GM18951 (cell line): ENCODE measurements around the gene SAC3D1.

Experiments
- POLR2A ChIP-seq: IDR thresholded peaks from 4 replicates; pipeline ENCODE4 v1.6.1; 2011; ENCODE audit warnings: mild to moderate bottlenecking; ENCODE audit not compliant: insufficient read length, insufficient read depth; ENCODE audit errors: extremely low read depth
- in situ Hi-C: fragments of 300-500 bp; cut with MboI; formaldehyde crosslinking; loops from one replicate; pipeline ENCODE4 v1.12.0; 2022; ENCODE audit warnings: low sequenced_read_pairs, mixed read lengths, inconsistent platforms; ENCODE audit not compliant: unreplicated experiment

Gene SAC3D1

GRCh38 chr11:65059959-65060824 lies 19.2 kb downstream of the SAC3D1 start:
- TF ChIP-seq POLR2A: no peak
- in situ Hi-C loops: no loop called here

DNA sequence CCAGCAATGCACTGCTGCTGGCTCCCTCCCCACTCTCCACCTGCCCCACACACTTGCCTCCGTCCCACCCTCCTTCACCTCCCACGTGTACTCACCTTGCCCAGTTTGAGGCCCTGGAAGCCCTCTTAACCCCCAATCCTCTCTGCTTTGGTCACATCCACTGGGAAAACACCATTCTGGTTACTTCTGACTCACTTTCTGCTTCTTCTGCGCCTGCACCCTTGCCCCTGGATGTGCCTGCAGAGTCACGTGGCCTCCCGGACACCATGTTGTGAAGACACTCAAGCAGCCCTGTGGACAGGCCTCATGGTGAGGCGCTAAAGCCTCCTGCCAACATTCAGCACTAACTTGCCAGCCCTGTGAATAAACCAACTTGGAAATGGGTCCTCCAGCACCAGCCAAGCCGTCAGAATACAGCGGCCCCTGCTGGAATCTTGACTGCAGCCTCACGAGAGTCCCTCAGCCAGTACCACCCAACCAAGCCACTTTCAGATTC lies 20.0 kb downstream of the SAC3D1 start:
- TF ChIP-seq POLR2A: no peak
- in situ Hi-C loops: no loop called here

GRCh38 chr11:65063532-65063931 lies 22.5 kb downstream of the SAC3D1 start:
- TF ChIP-seq POLR2A: no peak
- in situ Hi-C loops: no loop called here

- in situ Hi-C loops: no loop called here
- no peak for TF ChIP-seq POLR2A
Observed at GRCh38 chr11:65064847-65065240, 23.8 kb downstream of the SAC3D1 start.

DNA sequence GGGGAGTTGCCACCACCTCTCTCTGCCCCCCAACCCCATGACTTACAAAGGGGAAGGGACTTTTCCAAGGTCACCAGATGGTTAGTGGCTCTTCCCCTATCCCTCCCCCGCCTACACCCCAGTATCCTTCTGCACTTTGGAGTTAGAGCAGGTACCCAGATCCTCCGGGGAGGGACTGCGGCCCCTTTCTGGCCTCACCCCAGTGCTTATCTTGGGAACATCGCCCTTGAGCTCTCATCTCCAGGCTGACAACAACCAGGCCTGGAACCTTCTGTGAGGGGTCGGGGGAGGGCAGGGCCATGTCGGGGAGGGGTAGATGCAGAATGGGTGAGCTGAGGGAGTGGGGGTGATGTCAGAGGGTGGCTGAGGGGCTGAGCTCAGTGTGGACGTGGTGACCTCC lies 24.8 kb downstream of the SAC3D1 start:
- in situ Hi-C loops: no loop called here
- no peak for TF ChIP-seq POLR2A

GRCh38 chr11:65066315-65066714 lies 25.3 kb downstream of the SAC3D1 start:
- TF ChIP-seq POLR2A: no peak
- in situ Hi-C loops: no loop called here

GRCh38 chr11:65066805-65067291 lies 25.8 kb downstream of the SAC3D1 start:
- in situ Hi-C loops: no loop called here

GRCh38 chr11:65067446-65067845 lies 26.4 kb downstream of the SAC3D1 start:
- in situ Hi-C loops: no loop called here
- no peak for TF ChIP-seq POLR2A

More at GRCh38 chr11:65066805-65067291, 25.8 kb downstream of the SAC3D1 start:
- TF ChIP-seq POLR2A: no peak

DNA sequence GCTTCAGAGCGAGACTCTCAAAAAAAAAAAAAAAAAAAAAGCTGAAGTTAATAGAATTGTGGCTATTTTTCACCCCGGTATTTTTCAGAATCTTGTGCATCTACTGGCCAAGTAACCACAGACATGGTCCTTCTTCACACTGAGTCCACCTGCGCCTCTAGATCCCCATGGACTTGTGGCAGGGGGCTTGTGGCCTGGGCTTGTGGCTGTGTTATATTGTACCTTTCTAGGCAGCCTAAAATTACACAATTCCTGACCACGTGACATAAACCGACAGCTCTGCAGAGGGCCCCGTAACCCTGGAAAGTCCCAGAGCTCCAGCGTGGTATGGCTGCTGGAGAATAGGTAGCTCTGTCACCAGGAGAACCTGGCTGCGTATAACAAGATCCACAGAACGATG lies 28.2 kb downstream of the SAC3D1 start:
- TF ChIP-seq POLR2A: no peak
- in situ Hi-C loops: no loop called here

- no peak for TF ChIP-seq POLR2A
Observed at GRCh38 chr11:65071907-65072630, 31.1 kb downstream of the SAC3D1 start.

GRCh38 chr11:65072631-65072966 lies 31.6 kb downstream of the SAC3D1 start:
- in situ Hi-C loops: no loop called here

More at GRCh38 chr11:65071907-65072630, 31.1 kb downstream of the SAC3D1 start:
- in situ Hi-C loops: no loop called here

GRCh38 chr11:65077451-65077850 lies 36.4 kb downstream of the SAC3D1 start:
- in situ Hi-C loops: no loop called here
- TF ChIP-seq POLR2A: no peak

More at GRCh38 chr11:65072631-65072966, 31.6 kb downstream of the SAC3D1 start:
- TF ChIP-seq POLR2A: no peak

DNA sequence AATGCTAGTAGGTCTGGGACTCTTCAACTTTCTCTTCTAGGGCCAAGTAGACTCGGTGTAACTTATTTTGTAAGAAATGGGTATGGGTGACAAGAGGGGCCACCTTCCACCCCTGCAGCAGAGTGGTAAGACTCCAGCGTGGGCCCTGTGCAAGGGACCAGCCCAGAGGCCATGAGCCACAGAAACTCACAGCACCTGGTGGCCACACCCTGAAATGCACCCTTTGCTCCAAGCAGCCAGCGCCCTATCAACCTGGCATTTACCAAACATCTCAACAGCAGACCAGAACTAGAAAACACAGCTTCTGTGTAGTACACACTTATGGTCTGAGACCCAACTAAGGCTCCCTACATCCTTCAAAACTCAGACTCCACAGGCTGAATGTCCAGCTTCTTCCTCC lies 37.1 kb downstream of the SAC3D1 start:
- in situ Hi-C loops: no loop called here
- no peak for TF ChIP-seq POLR2A

DNA sequence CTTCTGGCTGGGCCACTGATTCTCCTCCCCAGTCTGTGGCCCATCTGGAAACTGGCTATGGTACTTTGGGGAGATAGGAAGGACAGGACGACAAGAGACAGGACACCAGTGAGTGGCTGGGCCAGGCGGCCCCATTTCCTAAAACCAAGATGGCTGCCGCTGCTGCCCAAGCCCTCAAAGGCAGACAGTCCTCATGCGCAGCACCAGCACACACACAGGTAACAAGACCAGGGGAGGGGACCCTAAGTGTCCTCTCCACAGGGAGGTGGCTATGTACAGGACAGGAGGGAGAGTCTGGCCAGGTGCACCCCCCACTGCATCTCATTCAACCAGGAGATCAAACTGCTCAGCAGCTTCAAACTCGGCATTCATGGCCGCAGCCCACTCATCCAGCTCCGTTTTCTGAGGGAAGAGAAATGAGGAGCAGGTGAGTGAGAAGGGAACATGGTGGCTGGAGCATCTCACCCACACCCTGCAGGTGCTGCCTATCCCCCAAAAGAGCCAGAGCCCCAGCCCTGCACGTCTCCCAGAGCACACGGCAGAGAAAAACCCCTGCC lies 37.9 kb downstream of the SAC3D1 start:
- TF ChIP-seq POLR2A: no peak

More for the DNA sequence above, 37.9 kb downstream of the SAC3D1 start:
- in situ Hi-C loops: no loop called here
